Cardiac atrium fibroblast (primary cell): Measurements from ENCODE around the gene ATG16L1. TPM values are rescaled to one million over a fixed set of nuclear protein-coding genes. Genes with fewer than 3 reads are reported as not detected.

Source experiments
- total RNA-seq: library from RNA; depleted of rRNA; stranded (reverse); fragments of >200 nt; gene quantifications from 2 replicates; pipeline ENCODE4 v1.2.3, GENCODE V29; 2015

The ATG16L1 gene
- 15.4 and 28.5 TPM in 2 replicates for total RNA-seq

GRCh38 chr2:233251306-233252116 lies at the start of gene ATG16L1:
Gene ATG16L1, plus strand, starts transcription at chr2:233251673. Its CDS starts 155 bp downstream, at chr2:233251828.

GRCh38 chr2:233307565-233307964 lies 56.1 kb downstream of the ATG16L1 start, which contains the start of gene SAG:
Gene SAG, plus strand, starts transcription at chr2:233307816. Its CDS starts 1,374 bp downstream, at chr2:233309190.

Other genes with a start within 250 kb of the ATG16L1 start
- gene NGEF, start 238.4 kb upstream of the ATG16L1 start, total RNA-seq, result 0.32 and 0.72 TPM in 2 replicates
- not detected in 2 replicates for gene NEU2, start 219.0 kb upstream of the ATG16L1 start, total RNA-seq
- gene INPP5D, start 191.3 kb upstream of the ATG16L1 start, total RNA-seq, result 0.16 and 0.18 TPM in 2 replicates
- gene SAG, start 56.1 kb downstream of the ATG16L1 start, total RNA-seq, result not detected in 2 replicates
- gene DGKD, start 102.8 kb downstream of the ATG16L1 start, total RNA-seq, result 7.0 and 11.5 TPM in 2 replicates